ENCODE measurements around the gene APOBEC3F.
A peak's percentile ranks its signal among the peaks of the same experiment; 100 is the strongest.
"Not testable (repeated sequence)": the region's sequence is repeated elsewhere in the genome, so short reads cannot be mapped to it uniquely, and the experiment has no call there.

Gene APOBEC3F

GRCh38 chr22:39076155-39077025 is 35.7 kb downstream of the APOBEC3F start:
- peak overlapping the region; percentile 39 for H3K4me3 ChIP-seq (ENCODE audit: low read depth, low read length)
- H3K9ac ChIP-seq (ENCODE audit: low read length); H3K27me3 ChIP-seq (ENCODE audit: control insufficient read depth, insufficient read depth, low read length); H3K27ac ChIP-seq (ENCODE audit: low read depth, low read length); H3K36me3 ChIP-seq (ENCODE audit: control insufficient read depth, insufficient read depth, low read length); H3K9me3 ChIP-seq (ENCODE audit: control insufficient read depth, insufficient read depth, low read depth, low read length): not testable (repeated sequence)
- H3K4me1 ChIP-seq (ENCODE audit: control insufficient read depth, insufficient read depth, low read length) = peaks cover 10% of the 10 kb centered on the region; the same call in 1 of the 2 replicates

GRCh38 chr22:39077026-39077840 is 36.6 kb downstream of the APOBEC3F start, which contains the start of gene APOBEC3G:
TSS of gene APOBEC3G (plus strand) at chr22:39077275. CDS start at chr22:39077362, 87 bp downstream.
- H3K9me3 ChIP-seq (ENCODE audit: control insufficient read depth, insufficient read depth, low read depth, low read length); H3K27me3 ChIP-seq (ENCODE audit: control insufficient read depth, insufficient read depth, low read length); H3K36me3 ChIP-seq (ENCODE audit: control insufficient read depth, insufficient read depth, low read length): not testable (repeated sequence)
- Histone ChIP-seq H3K27ac (ENCODE audit: low read depth, low read length) (peak within 1 kb of the TSS; percentile 57; the same call in 1 of the 2 replicates), H3K9ac (ENCODE audit: low read length) (peak within 1 kb of the TSS; percentile 16), H3K4me3 (ENCODE audit: low read depth, low read length) (peak within 1 kb of the TSS; percentile 39), H3K4me1 (ENCODE audit: control insufficient read depth, insufficient read depth, low read length) (peaks cover 10% of the 10 kb centered on the region; the same call in 1 of the 2 replicates)

GRCh38 chr22:39077912-39078311 is 37.2 kb downstream of the APOBEC3F start:
- H3K4me1 ChIP-seq (ENCODE audit: control insufficient read depth, insufficient read depth, low read length) = peaks cover 10% of the 10 kb centered on the region; the same call in 1 of the 2 replicates
- H3K27me3 ChIP-seq (ENCODE audit: control insufficient read depth, insufficient read depth, low read length); H3K9me3 ChIP-seq (ENCODE audit: control insufficient read depth, insufficient read depth, low read depth, low read length); H3K36me3 ChIP-seq (ENCODE audit: control insufficient read depth, insufficient read depth, low read length); H3K9ac ChIP-seq (ENCODE audit: low read length); H3K27ac ChIP-seq (ENCODE audit: low read depth, low read length): not testable (repeated sequence)
- H3K4me3 ChIP-seq (ENCODE audit: low read depth, low read length) = 0 out of 2 replicates have a peak overlapping the region, but pooled peaks have one; percentile 35

- Histone ChIP-seq H3K4me1 (ENCODE audit: control insufficient read depth, insufficient read depth, low read length) (peaks cover 10% of the 10 kb centered on the region; the same call in 1 of the 2 replicates), H3K27me3 (ENCODE audit: control insufficient read depth, insufficient read depth, low read length) (no peaks in the 10 kb centered on the region), H3K9me3 (ENCODE audit: control insufficient read depth, insufficient read depth, low read depth, low read length) (no peaks in the 10 kb centered on the region), H3K36me3 (ENCODE audit: control insufficient read depth, insufficient read depth, low read length) (no peaks in the 10 kb centered on the region), H3K9ac (ENCODE audit: low read length) (no peak overlapping the region), H3K4me3 (ENCODE audit: low read depth, low read length) (no peak overlapping the region), H3K27ac (ENCODE audit: low read depth, low read length) (no peak overlapping the region)
Measured at GRCh38 chr22:39078329-39078728, 37.7 kb downstream of the APOBEC3F start.

GRCh38 chr22:39079054-39079637 is 38.5 kb downstream of the APOBEC3F start:
- H3K9me3 ChIP-seq (ENCODE audit: control insufficient read depth, insufficient read depth, low read depth, low read length); H3K36me3 ChIP-seq (ENCODE audit: control insufficient read depth, insufficient read depth, low read length); H3K9ac ChIP-seq (ENCODE audit: low read length); H3K27me3 ChIP-seq (ENCODE audit: control insufficient read depth, insufficient read depth, low read length); H3K4me3 ChIP-seq (ENCODE audit: low read depth, low read length); H3K27ac ChIP-seq (ENCODE audit: low read depth, low read length): not testable (repeated sequence)
- peaks cover 10% of the 10 kb centered on the region; the same call in 1 of the 2 replicates for H3K4me1 ChIP-seq (ENCODE audit: control insufficient read depth, insufficient read depth, low read length)

GRCh38 chr22:39080052-39080762 is 39.5 kb downstream of the APOBEC3F start:
- H3K27ac ChIP-seq (ENCODE audit: low read depth, low read length) = no peak overlapping the region
- H3K4me3 ChIP-seq (ENCODE audit: low read depth, low read length) = no peak overlapping the region
- no peaks in the 10 kb centered on the region for H3K36me3 ChIP-seq (ENCODE audit: control insufficient read depth, insufficient read depth, low read length)
- H3K27me3 ChIP-seq (ENCODE audit: control insufficient read depth, insufficient read depth, low read length) = no peaks in the 10 kb centered on the region
- H3K9me3 ChIP-seq (ENCODE audit: control insufficient read depth, insufficient read depth, low read depth, low read length) = no peaks in the 10 kb centered on the region
- no peak overlapping the region for H3K9ac ChIP-seq (ENCODE audit: low read length)
- peaks cover 10% of the 10 kb centered on the region; the same call in 1 of the 2 replicates for H3K4me1 ChIP-seq (ENCODE audit: control insufficient read depth, insufficient read depth, low read length)

GRCh38 chr22:39081016-39081415 is 40.4 kb downstream of the APOBEC3F start:
- peaks cover 6% of the 10 kb centered on the region; the same call in 1 of the 2 replicates for H3K4me1 ChIP-seq (ENCODE audit: control insufficient read depth, insufficient read depth, low read length)
- H3K9ac ChIP-seq (ENCODE audit: low read length) = no peak overlapping the region

GRCh38 chr22:39081598-39081997 is 40.9 kb downstream of the APOBEC3F start:
- Histone ChIP-seq H3K27me3 (ENCODE audit: control insufficient read depth, insufficient read depth, low read length) (no peaks in the 10 kb centered on the region), H3K27ac (ENCODE audit: low read depth, low read length) (no peak overlapping the region), H3K36me3 (ENCODE audit: control insufficient read depth, insufficient read depth, low read length) (no peaks in the 10 kb centered on the region), H3K9ac (ENCODE audit: low read length) (no peak overlapping the region), H3K9me3 (ENCODE audit: control insufficient read depth, insufficient read depth, low read depth, low read length) (no peaks in the 10 kb centered on the region), H3K4me3 (ENCODE audit: low read depth, low read length) (no peak overlapping the region), H3K4me1 (ENCODE audit: control insufficient read depth, insufficient read depth, low read length) (peaks cover under 1% of the 10 kb centered on the region; the same call in 1 of the 2 replicates)

More at GRCh38 chr22:39081016-39081415, 40.4 kb downstream of the APOBEC3F start:
- Histone ChIP-seq H3K27me3 (ENCODE audit: control insufficient read depth, insufficient read depth, low read length) (no peaks in the 10 kb centered on the region), H3K9me3 (ENCODE audit: control insufficient read depth, insufficient read depth, low read depth, low read length) (no peaks in the 10 kb centered on the region), H3K27ac (ENCODE audit: low read depth, low read length) (no peak overlapping the region), H3K4me3 (ENCODE audit: low read depth, low read length) (no peak overlapping the region), H3K36me3 (ENCODE audit: control insufficient read depth, insufficient read depth, low read length) (no peaks in the 10 kb centered on the region)

GRCh38 chr22:39083212-39084165 is 42.8 kb downstream of the APOBEC3F start:
- Histone ChIP-seq H3K4me1 (ENCODE audit: control insufficient read depth, insufficient read depth, low read length) (peaks cover 14% of the 10 kb centered on the region), H3K27ac (ENCODE audit: low read depth, low read length) (no peak overlapping the region), H3K9me3 (ENCODE audit: control insufficient read depth, insufficient read depth, low read depth, low read length) (no peaks in the 10 kb centered on the region), H3K9ac (ENCODE audit: low read length) (no peak overlapping the region), H3K36me3 (ENCODE audit: control insufficient read depth, insufficient read depth, low read length) (no peaks in the 10 kb centered on the region), H3K27me3 (ENCODE audit: control insufficient read depth, insufficient read depth, low read length) (no peaks in the 10 kb centered on the region), H3K4me3 (ENCODE audit: low read depth, low read length) (no peak overlapping the region)

All from HUES6 (cell line).